Measurements from ENCODE around the gene RUFY1. TPM values are rescaled to one million over a fixed set of nuclear protein-coding genes. Genes with fewer than 3 reads are reported as not detected.
"Not testable (repeated sequence)": the region's sequence is repeated elsewhere in the genome, so short reads cannot be mapped to it uniquely, and the experiment has no call there.

Gene RUFY1
- total and polyA plus RNA-seq, 4 experiments from 2014 or later, result 13.3 to 61.5 (median 46.9) TPM

GRCh38 chr5:179624841-179625271 is 74.5 kb downstream of the RUFY1 start:
- ChIA-PET CTCF (ENCODE audit: partially characterized antibody) (interaction anchor here (5.8 kb wide), 1 partner anchor 14 kb away, joined by 63 read pairs; no protein-coding TSS in a partner anchor), POLR2A (ENCODE audit: partially characterized antibody) (interaction anchor here (1.1 to 10.5 kb wide), 8 partner anchors 17 to 212 kb away, joined by 3 to 313 read pairs (median 55); partner anchors contain the start of genes MAML1, RUFY1 and SQSTM1)
- peaks cover 0 to 6% of the 10 kb centered on the region in 2 donors for H3K27me3 Mint-ChIP-seq

GRCh38 chr5:179633501-179634369 is 83.4 kb downstream of the RUFY1 start:
- ChIA-PET POLR2A (ENCODE audit: partially characterized antibody) (interaction anchor here (2.9 kb wide), 1 partner anchor 11 kb away, joined by 24 read pairs; the partner anchor contains the start of gene HNRNPH1), CTCF (ENCODE audit: partially characterized antibody) (interaction anchor here (1.2 to 1.3 kb wide), 2 partner anchors 10 to 14 kb away, joined by 3 to 6 read pairs; partner anchors contain the start of gene HNRNPH1)
- H3K36me3 Mint-ChIP-seq; DNase-seq; H3K27me3 ChIP-seq (ENCODE audit: insufficient read depth, low read length); H3K4me1 ChIP-seq (ENCODE audit: insufficient read depth, low read length); intact Hi-C loops (cut with micrococcal nuclease); H3K9me3 ChIP-seq (ENCODE audit: control insufficient read depth in 1 of 2, low read length in 2 of 2); H3K27ac Mint-ChIP-seq; H3K4me3 Mint-ChIP-seq; H3K27ac ChIP-seq (ENCODE audit: low read depth, low read length); H3K4me1 Mint-ChIP-seq; H3K4me3 ChIP-seq (ENCODE audit: low read length in 2 of 2); H3K27me3 Mint-ChIP-seq; H3K9me3 Mint-ChIP-seq; H3K36me3 ChIP-seq (ENCODE audit: insufficient read depth, low read length): not testable (repeated sequence)

More at GRCh38 chr5:179624841-179625271, 74.5 kb downstream of the RUFY1 start:
- Histone ChIP-seq H3K36me3 (ENCODE audit: insufficient read depth, low read length) (peaks cover 25% of the 10 kb centered on the region), H3K27ac (ENCODE audit: low read depth, low read length) (peak overlapping the region; percentile 96), H3K9me3 (ENCODE audit: control insufficient read depth in 1 of 2, low read length in 2 of 2) (no peaks in the 10 kb centered on the region), H3K4me1 (ENCODE audit: insufficient read depth, low read length) (peaks cover 37% of the 10 kb centered on the region), H3K27me3 (ENCODE audit: insufficient read depth, low read length) (no peaks in the 10 kb centered on the region), H3K4me3 (ENCODE audit: low read length in 2 of 2) (no peak overlapping the region)
- Mint-ChIP-seq H3K36me3 (peaks cover 27 to 40% of the 10 kb centered on the region in 2 donors), H3K4me1 (peaks cover 30 to 53% (median 35%) of the 10 kb centered on the region in 4 donors), H3K4me3 (peak overlapping the region; percentile 91 to 99 (median 98)), H3K9me3 (peaks cover 0 to 25% (median 0%) of the 10 kb centered on the region in 8 donors), H3K27ac (peak overlapping the region; percentile 99 to 100 (median 99))
- intact Hi-C loops (cut with micrococcal nuclease), result loop anchor here (10.0 kb wide), 1 partner anchor 110 kb away; the partner anchor contains the start of gene MAML1
- no peak for DNase-seq

DNA sequence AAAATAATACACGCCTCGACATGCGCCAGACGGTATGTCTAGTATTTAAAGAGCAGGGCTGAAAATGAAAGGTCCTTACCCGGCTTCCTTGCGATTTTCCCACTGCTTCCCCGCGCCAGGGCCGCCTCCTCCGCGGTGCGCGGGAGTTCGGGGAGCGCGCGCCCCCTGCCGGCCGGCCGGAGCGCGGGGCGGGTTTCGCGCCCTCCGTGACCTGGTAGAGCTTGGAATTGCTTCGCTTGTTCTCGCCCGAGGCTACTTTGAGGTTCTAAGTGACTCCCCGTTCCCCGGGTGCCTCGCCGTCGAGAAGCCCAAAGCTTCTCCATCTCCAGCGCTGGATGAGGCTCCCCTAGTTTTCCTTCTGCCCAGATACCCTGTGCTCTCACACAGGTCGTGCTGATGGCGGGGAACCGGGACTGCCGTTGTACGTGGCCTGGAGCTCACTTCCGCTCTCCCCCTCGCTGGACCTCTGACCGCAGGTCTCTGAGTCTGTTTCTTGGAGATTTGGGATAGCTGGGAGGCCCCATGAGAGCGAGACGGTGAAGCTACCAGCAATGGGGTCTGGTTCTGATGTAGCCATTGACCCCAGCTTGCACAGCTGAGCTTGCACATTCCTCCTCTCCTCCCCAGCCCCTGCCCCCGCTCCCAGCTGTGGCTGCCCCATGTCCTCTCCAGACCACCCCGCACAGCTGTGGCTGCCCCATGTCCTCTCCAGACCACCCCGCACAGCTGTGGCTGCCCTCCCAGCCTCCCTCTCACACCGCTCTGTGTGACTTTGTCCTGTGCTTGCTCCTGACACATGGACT is 84.2 kb downstream of the RUFY1 start:
- DNase-seq; H3K4me3 ChIP-seq (ENCODE audit: low read length in 2 of 2); H3K27ac Mint-ChIP-seq; H3K4me1 ChIP-seq (ENCODE audit: insufficient read depth, low read length); H3K27me3 Mint-ChIP-seq; H3K36me3 Mint-ChIP-seq; H3K36me3 ChIP-seq (ENCODE audit: insufficient read depth, low read length); H3K27me3 ChIP-seq (ENCODE audit: insufficient read depth, low read length); intact Hi-C loops (cut with micrococcal nuclease); H3K9me3 ChIP-seq (ENCODE audit: control insufficient read depth in 1 of 2, low read length in 2 of 2); H3K9me3 Mint-ChIP-seq; H3K27ac ChIP-seq (ENCODE audit: low read depth, low read length); H3K4me3 Mint-ChIP-seq; POLR2A ChIA-PET (ENCODE audit: partially characterized antibody); H3K4me1 Mint-ChIP-seq: not testable (repeated sequence)
- CTCF ChIA-PET (ENCODE audit: partially characterized antibody), result interaction anchor here (1.2 kb wide), 1 partner anchor 15 kb away, joined by 3 read pairs; no protein-coding TSS in a partner anchor

GRCh38 chr5:179639296-179639695 is 88.9 kb downstream of the RUFY1 start:
- H3K4me3 ChIP-seq (ENCODE audit: low read length in 2 of 2); H3K4me1 ChIP-seq (ENCODE audit: insufficient read depth, low read length); H3K9me3 Mint-ChIP-seq; H3K4me1 Mint-ChIP-seq; H3K27me3 ChIP-seq (ENCODE audit: insufficient read depth, low read length); H3K36me3 ChIP-seq (ENCODE audit: insufficient read depth, low read length); H3K36me3 Mint-ChIP-seq; H3K4me3 Mint-ChIP-seq; H3K27me3 Mint-ChIP-seq; intact Hi-C loops (cut with micrococcal nuclease); H3K9me3 ChIP-seq (ENCODE audit: control insufficient read depth in 1 of 2, low read length in 2 of 2); H3K27ac ChIP-seq (ENCODE audit: low read depth, low read length); H3K27ac Mint-ChIP-seq; DNase-seq: not testable (repeated sequence)
- POLR2A ChIA-PET (ENCODE audit: partially characterized antibody), result interaction anchor here (0.9 kb wide), 1 partner anchor 16 kb away, joined by 4 read pairs; the partner anchor contains the start of gene HNRNPH1
- CTCF ChIA-PET (ENCODE audit: partially characterized antibody), result interaction anchor here (1.2 kb wide), 1 partner anchor 8 kb away, joined by 4 read pairs; no protein-coding TSS in a partner anchor

DNA sequence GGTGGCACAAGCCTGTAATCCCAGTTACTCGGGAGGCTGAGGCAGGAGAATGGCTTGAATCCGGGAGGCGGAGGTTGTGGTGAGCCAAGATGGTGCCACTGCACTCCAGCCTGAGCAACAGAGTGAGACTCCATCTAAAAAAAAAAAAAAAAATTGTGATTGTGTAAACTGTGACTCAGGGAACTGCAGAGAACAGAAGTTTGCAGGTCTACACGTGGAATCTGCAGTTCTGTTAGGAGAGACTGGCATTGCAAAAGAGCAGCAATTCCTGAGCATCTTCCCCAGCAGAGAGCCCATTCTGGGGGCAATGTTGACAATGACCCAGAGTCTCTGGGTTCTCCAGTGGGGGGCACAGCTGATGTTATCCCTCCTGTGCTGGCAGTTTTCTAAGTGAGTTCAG is 91.4 kb downstream of the RUFY1 start:
- POLR2A ChIA-PET (ENCODE audit: partially characterized antibody), result not testable (repeated sequence)

GRCh38 chr5:179642626-179643025 is 92.3 kb downstream of the RUFY1 start:
- H3K4me1 Mint-ChIP-seq; H3K27me3 Mint-ChIP-seq; CTCF ChIA-PET (ENCODE audit: partially characterized antibody); H3K27ac Mint-ChIP-seq; H3K9me3 ChIP-seq (ENCODE audit: control insufficient read depth in 1 of 2, low read length in 2 of 2); H3K27me3 ChIP-seq (ENCODE audit: insufficient read depth, low read length); H3K36me3 ChIP-seq (ENCODE audit: insufficient read depth, low read length); POLR2A ChIA-PET (ENCODE audit: partially characterized antibody); H3K27ac ChIP-seq (ENCODE audit: low read depth, low read length); intact Hi-C loops (cut with micrococcal nuclease); H3K36me3 Mint-ChIP-seq; H3K4me3 ChIP-seq (ENCODE audit: low read length in 2 of 2); H3K4me3 Mint-ChIP-seq; DNase-seq; H3K9me3 Mint-ChIP-seq; H3K4me1 ChIP-seq (ENCODE audit: insufficient read depth, low read length): not testable (repeated sequence)

More for the DNA sequence above, 91.4 kb downstream of the RUFY1 start:
- H3K36me3 Mint-ChIP-seq; H3K4me1 Mint-ChIP-seq; H3K27me3 Mint-ChIP-seq; H3K4me3 Mint-ChIP-seq; CTCF ChIA-PET (ENCODE audit: partially characterized antibody); intact Hi-C loops (cut with micrococcal nuclease); DNase-seq; H3K4me3 ChIP-seq (ENCODE audit: low read length in 2 of 2); H3K9me3 ChIP-seq (ENCODE audit: control insufficient read depth in 1 of 2, low read length in 2 of 2); H3K27ac Mint-ChIP-seq; H3K4me1 ChIP-seq (ENCODE audit: insufficient read depth, low read length); H3K9me3 Mint-ChIP-seq; H3K27me3 ChIP-seq (ENCODE audit: insufficient read depth, low read length); H3K27ac ChIP-seq (ENCODE audit: low read depth, low read length); H3K36me3 ChIP-seq (ENCODE audit: insufficient read depth, low read length): not testable (repeated sequence)
